ENCODE results near the gene OMG.

GRCh38 chr17:31295489-31295871 is 1.6 kb downstream of the OMG start:
- no peak for TF ChIP-seq CTCF (IDR thresholded peaks at IDR 0.05)
- no peak for TF ChIP-seq EZH2 (IDR thresholded peaks at IDR 0.05; ENCODE audit: borderline replicate concordance, insufficient read depth, low read depth, low read length, poor library complexity, severe bottlenecking)

Data from B cell (primary cell).